NCI-H1417 (cell line): ENCODE data around the gene MYH7.
"Not testable (repeated sequence)": the region's sequence is repeated elsewhere in the genome, so short reads cannot be mapped to it uniquely, and the experiment has no call there.

ENCODE experiments used
- DNase-seq, 3 experiments: peaks; one replicate each; lab custom pipeline; 2025; lab: John Stamatoyannopoulos, UW

MYH7 gene

GRCh38 chr14:23406725-23407355 is 28.6 kb downstream of the MYH7 start:
- DNase-seq: no peak

GRCh38 chr14:23406244-23406643 is 29.2 kb downstream of the MYH7 start:
- DNase-seq: peak in 1 of 3 experiments; percentile 14

GRCh38 chr14:23405516-23406025 is 29.9 kb downstream of the MYH7 start:
- DNase-seq: no peak

- DNase-seq: no peak
These were observed 30.4 kb downstream of the MYH7 start for GRCh38 chr14:23405096-23405495.

GRCh38 chr14:23404331-23404900 is 31.0 kb downstream of the MYH7 start:
- no peak for DNase-seq

- no peak for DNase-seq
These were observed 31.6 kb downstream of the MYH7 start for GRCh38 chr14:23403908-23404307.

GRCh38 chr14:23403139-23403438 is 32.4 kb downstream of the MYH7 start:
- no peak for DNase-seq

- DNase-seq: no peak
These were observed 32.9 kb downstream of the MYH7 start for GRCh38 chr14:23402296-23403138.

- no peak for DNase-seq
These were observed 34.2 kb downstream of the MYH7 start for GRCh38 chr14:23401291-23401690.

GRCh38 chr14:23400496-23401149 is 34.8 kb downstream of the MYH7 start:
- not testable (repeated sequence) for DNase-seq

- DNase-seq: no peak
These were observed 35.9 kb downstream of the MYH7 start for GRCh38 chr14:23399591-23399990.

GRCh38 chr14:23399136-23399535 is 36.3 kb downstream of the MYH7 start:
- no peak for DNase-seq

GRCh38 chr14:23398348-23398747 is 37.1 kb downstream of the MYH7 start:
- DNase-seq: peak; percentile 12 to 55 (median 12)

GRCh38 chr14:23396781-23397407 is 38.6 kb downstream of the MYH7 start:
- no peak for DNase-seq

- no peak for DNase-seq
These were observed 39.3 kb downstream of the MYH7 start for GRCh38 chr14:23396126-23396525.

GRCh38 chr14:23392613-23393012 is 42.8 kb downstream of the MYH7 start:
- no peak for DNase-seq

GRCh38 chr14:23389871-23390270 is 45.6 kb downstream of the MYH7 start:
- DNase-seq: not testable (repeated sequence)

GRCh38 chr14:23389396-23389795 is 46.1 kb downstream of the MYH7 start:
- DNase-seq: no peak

- DNase-seq: no peak
These were observed 46.5 kb downstream of the MYH7 start for GRCh38 chr14:23388996-23389395.

- no peak for DNase-seq
These were observed 47.3 kb downstream of the MYH7 start for GRCh38 chr14:23387916-23388882.

GRCh38 chr14:23386999-23387398 is 48.5 kb downstream of the MYH7 start:
- DNase-seq: no peak
